Keratinocyte (primary cell): ENCODE results near the gene TNK1. TPM values are rescaled to one million over a fixed set of nuclear protein-coding genes. Genes with fewer than 3 reads are reported as not detected.

Source experiments
- DNase-seq: peaks from one replicate; pipeline ENCODE4 v3.0.0-alpha.2; 2011; ENCODE audit warnings: low read depth, missing footprints, low spot score
- FAIRE-seq: peaks from 2 replicates; lab custom pipeline; 2011; peaks lifted over from hg19 to GRCh38; lab: Jason Lieb, UNC
- H2AFZ ChIP-seq: 2 replicates; pipeline ENCODE4 v1.6.0; 2012; ENCODE audit warnings: low read length, control low read depth, inconsistent platforms; ENCODE audit not compliant: control insufficient read depth
- H3K27ac ChIP-seq: 2 replicates; pipeline ENCODE4 v1.5.1; 2011; ENCODE audit warnings: low read length; ENCODE audit not compliant: control insufficient read depth, insufficient read depth
- H3K27me3 ChIP-seq: 3 replicates; pipeline ENCODE4 v1.6.0; 2011; ENCODE audit warnings: low read length; ENCODE audit not compliant: control insufficient read depth, insufficient read depth; ENCODE audit errors: extremely low read depth
- H3K36me3 ChIP-seq, 2 experiments: 2 replicates in 1 of 2; 3 replicates in 1 of 2; pipeline ENCODE4 v1.5.1; 2011; ENCODE audit warnings: low read length in 2 of 2, mild to moderate bottlenecking in 1 of 2; ENCODE audit not compliant: control insufficient read depth in 2 of 2, insufficient read depth in 2 of 2; ENCODE audit errors: extremely low read depth in 1 of 2
- H3K4me1 ChIP-seq: 3 replicates; pipeline ENCODE4 v1.5.1; 2011; ENCODE audit warnings: low read length; ENCODE audit not compliant: control insufficient read depth, insufficient read depth; ENCODE audit errors: extremely low read depth
- H3K4me2 ChIP-seq: 3 replicates; pipeline ENCODE4 v1.6.0; 2011; ENCODE audit warnings: low read depth, low read length; ENCODE audit not compliant: control insufficient read depth, insufficient read depth; ENCODE audit errors: extremely low read depth
- H3K4me3 ChIP-seq, 3 experiments: fragments of 200-600 bp in 1 of 3; sonication (generic) in 1 of 3; 2 replicates in 2 of 3; 3 replicates in 1 of 3; pipeline ENCODE4 v1.5.1; 2011 to 2016; ENCODE audit warnings: low read length in 3 of 3, mild to moderate bottlenecking in 3 of 3, control low read depth in 2 of 3, inconsistent platforms in 1 of 3, low read depth in 1 of 3, mixed read lengths in 1 of 3, mixed run types in 1 of 3, moderate library complexity in 1 of 3; ENCODE audit not compliant: control insufficient read depth in 2 of 3, insufficient read depth in 2 of 3; ENCODE audit errors: extremely low read depth in 1 of 3
- H3K79me2 ChIP-seq: 2 replicates; pipeline ENCODE4 v1.6.0; 2012; ENCODE audit warnings: low read length; ENCODE audit not compliant: control insufficient read depth, insufficient read depth
- H3K9ac ChIP-seq: 3 replicates; pipeline ENCODE4 v1.6.0; 2011; ENCODE audit warnings: low read length; ENCODE audit not compliant: control insufficient read depth, insufficient read depth; ENCODE audit errors: extremely low read depth
- H3K9me1 ChIP-seq: 3 replicates; pipeline ENCODE4 v1.6.0; 2011; ENCODE audit warnings: low read length; ENCODE audit not compliant: control insufficient read depth, insufficient read depth; ENCODE audit errors: extremely low read depth
- H3K9me3 ChIP-seq: 2 replicates; pipeline ENCODE4 v1.5.1; 2012; ENCODE audit warnings: low read depth, low read length; ENCODE audit not compliant: control insufficient read depth
- H4K20me1 ChIP-seq: 3 replicates; pipeline ENCODE4 v1.6.0; 2011; ENCODE audit warnings: low read length; ENCODE audit not compliant: control insufficient read depth, insufficient read depth; ENCODE audit errors: extremely low read depth
- CTCF ChIP-seq, 3 experiments: IDR thresholded peaks in 1 of 3; conservative IDR thresholded peaks in 1 of 3; optimal IDR thresholded peaks in 1 of 3; 2 replicates in 2 of 3; 3 replicates in 1 of 3; pipeline versions ENCODE3 to v1.5.1; 2011; ENCODE audit warnings: low read length in 3 of 3, mild to moderate bottlenecking in 3 of 3, moderate library complexity in 2 of 3, control low read depth in 1 of 3, inconsistent platforms in 1 of 3; ENCODE audit not compliant: insufficient read depth in 2 of 3; ENCODE audit errors: extremely low read depth in 1 of 3
- EZH2 ChIP-seq: IDR thresholded peaks from one replicate; pipeline ENCODE4 v1.6.1; 2012; ENCODE audit warnings: inconsistent platforms, mild to moderate bottlenecking, low read length, moderate library complexity
- dilution Hi-C: fragments of 300-500 bp; cut with MboI; formaldehyde crosslinking; loops from one replicate; pipeline ENCODE4 v1.7.0; 2020; ENCODE audit warnings: low sequenced_read_pairs; ENCODE audit not compliant: extremely low pct_ligation_motif_present
- polyA plus RNA-seq, 5 experiments: library from polyadenylated mRNA; depleted of rRNA in 3 of 5; stranded (reverse) in 3 of 5; stranded (forward) in 1 of 5; unstranded in 1 of 5; fragments of >200 nt; gene quantifications; 1 replicate in 1 of 5; 2 replicates in 3 of 5; 3 replicates in 1 of 5; pipeline versions ENCODE4 v1.2.1 to v1.2.3, GENCODE V29; 2011 to 2012; ENCODE audit warnings: missing spikeins in 2 of 5, low read depth in 1 of 5, low replicate concordance in 1 of 5

Gene TNK1
- polyA plus RNA-seq, 1 donor (not counting 4 experiments of a cell fraction or from before 2014, with no cell fraction given), result 10.6 TPM

DNA sequence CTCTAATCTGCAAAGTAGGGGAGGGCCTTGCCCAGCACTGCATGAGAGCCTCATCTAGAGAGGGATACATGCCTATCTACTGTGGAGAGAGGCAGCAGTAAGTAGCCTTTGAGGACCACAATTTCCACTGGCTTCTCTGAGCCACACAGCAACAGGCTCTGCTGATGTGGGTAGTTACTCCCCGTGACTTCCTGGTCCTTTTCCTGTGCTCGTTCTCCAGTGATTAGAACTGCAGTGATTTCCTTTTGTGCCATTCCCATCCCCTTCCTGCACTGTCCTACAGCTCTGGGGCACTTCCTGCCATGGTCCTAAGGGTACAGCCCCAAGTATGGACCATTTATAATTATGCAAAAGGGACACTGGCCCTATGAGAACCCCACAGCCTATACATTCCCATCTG is 10.4 kb downstream of the TNK1 start:
- no peaks in the 10 kb centered on the region for H3K9me3 ChIP-seq
- no peaks in the 10 kb centered on the region for H3K27me3 ChIP-seq
- no peaks in the 10 kb centered on the region for H3K9me1 ChIP-seq
- peaks cover 27% of the 10 kb centered on the region for H3K79me2 ChIP-seq
- peaks cover 11% of the 10 kb centered on the region for H3K4me1 ChIP-seq
- peaks cover 41 to 49% of the 10 kb centered on the region in 2 experiments for H3K36me3 ChIP-seq
- H3K4me3 ChIP-seq, result no peak overlapping the region
- H2AFZ ChIP-seq, result no peak overlapping the region
- H3K27ac ChIP-seq, result no peak overlapping the region
- no peak overlapping the region for H3K4me2 ChIP-seq
- no peak for DNase-seq
- H4K20me1 ChIP-seq, result peaks cover 3% of the 10 kb centered on the region
- no peak overlapping the region for H3K9ac ChIP-seq
- dilution Hi-C loops, result no loop called here
- no peak for FAIRE-seq
- TF ChIP-seq EZH2, result no peak
- no peak for TF ChIP-seq CTCF (optimal IDR thresholded peaks at IDR 0.05 in 1 of 3, IDR thresholded peaks at IDR 0.05 in 1 of 3, conservative IDR thresholded peaks at IDR 0.05 in 1 of 3; ENCODE audit: extremely low read depth in 1 of 3, insufficient read depth in 2 of 3, low read length in 3 of 3)

- Histone ChIP-seq H3K4me1 (peaks cover 11% of the 10 kb centered on the region), H3K9ac (peak overlapping the region; percentile 80), H3K27me3 (no peaks in the 10 kb centered on the region), H3K4me2 (peak overlapping the region; percentile 77), H3K27ac (no peak overlapping the region), H3K9me3 (no peaks in the 10 kb centered on the region), H3K36me3 (peaks cover 31 to 43% of the 10 kb centered on the region in 2 experiments), H4K20me1 (peaks cover 1% of the 10 kb centered on the region), H3K79me2 (peaks cover 27% of the 10 kb centered on the region), H3K9me1 (no peaks in the 10 kb centered on the region), H2AFZ (no peak overlapping the region), H3K4me3 (peak overlapping the region; percentile 83 to 90 (median 89))
- DNase-seq, result no peak
- no peak for TF ChIP-seq EZH2
- TF ChIP-seq CTCF (optimal IDR thresholded peaks at IDR 0.05 in 1 of 3, IDR thresholded peaks at IDR 0.05 in 1 of 3, conservative IDR thresholded peaks at IDR 0.05 in 1 of 3; ENCODE audit: extremely low read depth in 1 of 3, insufficient read depth in 2 of 3, low read length in 3 of 3), result no peak
- dilution Hi-C loops, result no loop called here
- FAIRE-seq, result no peak
Measured at GRCh38 chr17:7392696-7393612, 12.1 kb downstream of the TNK1 start.
